ENCODE results near the gene OXT.

OXT gene

GRCh38 chr20:3115190-3116107 lies 44.0 kb downstream of the OXT start:
- DNase-seq, result no peak

DNA sequence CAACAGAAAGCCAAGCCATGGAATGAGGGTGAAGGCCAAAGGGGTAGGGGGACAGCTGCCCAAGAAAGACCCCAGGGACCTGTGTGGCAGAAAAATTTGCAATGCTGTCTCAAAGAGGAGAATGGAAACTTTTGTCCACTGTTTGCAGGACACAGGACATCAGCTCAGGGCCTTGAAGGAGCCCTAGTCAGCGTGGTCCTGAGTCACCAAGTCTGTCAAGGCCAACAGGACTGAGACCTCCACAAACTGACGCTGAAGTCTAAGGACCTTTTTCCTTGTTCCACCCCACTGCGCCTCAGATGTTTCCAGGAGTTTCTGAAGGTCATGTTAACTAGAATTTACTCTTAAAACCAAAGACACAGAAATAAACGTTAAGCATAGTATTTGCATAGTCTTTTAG lies 44.9 kb downstream of the OXT start:
- DNase-seq, result no peak

DNA sequence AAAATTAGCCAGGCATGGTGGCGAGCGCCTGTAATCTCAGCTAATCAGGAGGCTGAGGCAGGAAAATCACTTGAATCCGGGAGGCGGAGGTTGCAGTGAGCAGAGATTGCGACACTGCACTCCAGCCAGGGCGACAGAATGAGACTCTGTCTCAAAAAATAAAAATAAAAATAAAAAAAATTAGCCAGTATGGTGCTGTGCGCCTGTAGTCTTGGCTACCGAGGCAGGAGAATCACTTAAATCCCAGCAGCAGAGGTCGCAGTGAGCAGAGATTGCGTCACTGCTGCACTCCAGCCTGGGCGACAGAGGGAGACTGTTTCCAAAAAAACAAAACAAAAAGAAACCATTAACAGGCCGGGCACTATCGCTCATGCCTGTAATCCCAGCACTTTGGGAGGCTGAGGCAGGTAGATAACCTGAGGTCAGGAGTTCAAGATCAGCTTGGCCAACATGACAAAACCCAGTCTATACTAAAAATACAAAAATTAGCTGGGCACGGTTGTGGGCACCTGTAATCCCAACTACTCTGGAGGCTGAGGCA lies 46.5 kb downstream of the OXT start:
- peak; percentile 27 for DNase-seq

GRCh38 chr20:3119044-3119443 lies 47.6 kb downstream of the OXT start:
- DNase-seq, result no peak

GRCh38 chr20:3121271-3121911 lies 50.0 kb downstream of the OXT start:
- DNase-seq, result peak; percentile 15
